Vagina (tissue), 2 donors: ENCODE measurements around the gene KIAA1755.

ENCODE experiments used
- CTCF ChIP-seq, 3 experiments: fragments of 450-650 bp in 2 of 3; fragments of 200-600 bp in 1 of 3; sonication (generic) in 1 of 3; IDR thresholded peaks; one replicate each; pipeline ENCODE4 v1.5.1; 2017 to 2019; ENCODE audit warnings: antibody characterized with exemption in 3 of 3, mild to moderate bottlenecking in 2 of 3, moderate library complexity in 2 of 3
- POLR2A ChIP-seq, 2 donors: fragments of 450-650 bp; IDR thresholded peaks; one replicate each; pipeline ENCODE4 v1.6.1; 2017; ENCODE audit warnings: antibody characterized with exemption in 2 of 2, mild to moderate bottlenecking in 2 of 2, moderate library complexity in 2 of 2
- POLR2AphosphoS5 ChIP-seq, 2 donors: sonication (generic); formaldehyde crosslinking; IDR thresholded peaks; one replicate each; pipeline ENCODE4 v1.9.0; 2017; ENCODE audit warnings: antibody characterized with exemption in 2 of 2, mild to moderate bottlenecking in 2 of 2, low read depth in 1 of 2; ENCODE audit not compliant: insufficient read depth in 1 of 2

DNA sequence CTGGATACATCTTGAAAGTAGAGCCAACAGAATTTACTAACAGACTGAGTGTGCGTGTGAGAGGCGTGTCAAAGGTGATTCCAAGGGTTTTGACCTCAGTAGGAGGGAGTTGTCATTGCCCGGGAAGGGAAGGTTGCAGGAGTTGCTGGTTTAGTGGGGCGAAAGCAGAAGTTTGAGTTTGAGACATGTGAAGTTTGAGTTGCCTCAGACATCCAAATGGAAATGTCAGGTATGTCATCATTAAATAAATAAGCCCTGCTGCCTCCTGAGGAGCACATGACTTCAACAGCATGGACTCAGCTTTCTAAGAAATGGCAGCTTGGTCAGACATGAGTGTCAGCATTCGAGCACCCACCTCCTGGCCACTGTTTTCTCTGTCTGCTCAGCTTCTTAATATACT is 68.9 kb downstream of the KIAA1755 start:
- no peak for TF ChIP-seq CTCF (IDR thresholded peaks at IDR 0.05)
- TF ChIP-seq POLR2AphosphoS5 (IDR thresholded peaks at IDR 0.05; ENCODE audit: insufficient read depth in 1 of 2, low read depth in 1 of 2), result no peak
- no peak for TF ChIP-seq POLR2A (IDR thresholded peaks at IDR 0.05)
